OCI-LY3 (cell line): ENCODE data around the gene ZSCAN12.

ENCODE experiments used
- H2AFZ ChIP-seq: fragments of 200-600, 300-600 bp; shearing (Covaris generic); 2 replicates; pipeline ENCODE4 v1.6.0; 2014; ENCODE audit warnings: antibody characterized with exemption, low read depth, low read length
- H3K27ac ChIP-seq: fragments of 200-600, 300-600 bp; sonication (generic); 2 replicates; pipeline ENCODE4 v1.5.1; 2014; ENCODE audit warnings: mild to moderate bottlenecking, low read length, moderate library complexity, mixed read lengths
- H3K27me3 ChIP-seq: fragments of 200-600, 300-600 bp; sonication (generic); 2 replicates; pipeline ENCODE4 v1.6.1; 2014; ENCODE audit warnings: low read depth, low read length, mixed read lengths
- H3K36me3 ChIP-seq: fragments of 200-600, 300-600 bp; sonication (generic); replicated peaks from 2 replicates; pipeline ENCODE3; 2014; ENCODE audit warnings: low read depth, low read length, mixed read lengths
- H3K4me1 ChIP-seq: fragments of 300-600, 200-600 bp; sonication (generic); 2 replicates; pipeline ENCODE4 v1.6.1; 2014; ENCODE audit warnings: low read length, mixed read lengths
- H3K4me2 ChIP-seq: fragments of 200-600, 300-600 bp; sonication (generic); 2 replicates; pipeline ENCODE4 v1.6.1; 2014; ENCODE audit warnings: low read length, mixed read lengths
- H3K4me3 ChIP-seq: fragments of 300-600, 200-600 bp; sonication (generic); 2 replicates; pipeline ENCODE4 v1.5.1; 2014; ENCODE audit warnings: antibody characterized with exemption, mild to moderate bottlenecking, low read length, moderate library complexity
- H3K79me2 ChIP-seq: fragments of 300-600, 200-600 bp; shearing (Covaris generic); 2 replicates; pipeline ENCODE4 v1.6.1; 2014; ENCODE audit warnings: mild to moderate bottlenecking, low read length, mixed read lengths
- H3K9ac ChIP-seq: fragments of 300-600, 200-600 bp; shearing (Covaris generic); 2 replicates; pipeline ENCODE4 v1.6.0; 2014; ENCODE audit warnings: mild to moderate bottlenecking, low read length, moderate library complexity
- H3K9me3 ChIP-seq: fragments of 200-600, 300-600 bp; shearing (Covaris generic); 2 replicates; pipeline ENCODE4 v1.6.1; 2014; ENCODE audit warnings: low read length, mixed read lengths; ENCODE audit not compliant: insufficient read depth
- H4K20me1 ChIP-seq: fragments of 200-600, 300-600 bp; sonication (generic); 2 replicates; pipeline ENCODE4 v1.6.1; 2016; ENCODE audit warnings: low read length, mixed read lengths; ENCODE audit not compliant: insufficient read depth
- EZH2phosphoT487 ChIP-seq: fragments of 200-600 bp; shearing (Covaris generic); IDR thresholded peaks from 2 replicates; pipeline ENCODE4 v1.6.1; 2018; ENCODE audit warnings: antibody characterized with exemption, mixed run types, low read depth
- TF ChIP-seq, protein P1 (sequence below): fragments of 200-600, 300-600 bp; sonication (generic); IDR thresholded peaks from 2 replicates; pipeline ENCODE4 v1.5.1; 2014; ENCODE audit warnings: antibody characterized with exemption, low read length, low read depth

Gene ZSCAN12

DNA sequence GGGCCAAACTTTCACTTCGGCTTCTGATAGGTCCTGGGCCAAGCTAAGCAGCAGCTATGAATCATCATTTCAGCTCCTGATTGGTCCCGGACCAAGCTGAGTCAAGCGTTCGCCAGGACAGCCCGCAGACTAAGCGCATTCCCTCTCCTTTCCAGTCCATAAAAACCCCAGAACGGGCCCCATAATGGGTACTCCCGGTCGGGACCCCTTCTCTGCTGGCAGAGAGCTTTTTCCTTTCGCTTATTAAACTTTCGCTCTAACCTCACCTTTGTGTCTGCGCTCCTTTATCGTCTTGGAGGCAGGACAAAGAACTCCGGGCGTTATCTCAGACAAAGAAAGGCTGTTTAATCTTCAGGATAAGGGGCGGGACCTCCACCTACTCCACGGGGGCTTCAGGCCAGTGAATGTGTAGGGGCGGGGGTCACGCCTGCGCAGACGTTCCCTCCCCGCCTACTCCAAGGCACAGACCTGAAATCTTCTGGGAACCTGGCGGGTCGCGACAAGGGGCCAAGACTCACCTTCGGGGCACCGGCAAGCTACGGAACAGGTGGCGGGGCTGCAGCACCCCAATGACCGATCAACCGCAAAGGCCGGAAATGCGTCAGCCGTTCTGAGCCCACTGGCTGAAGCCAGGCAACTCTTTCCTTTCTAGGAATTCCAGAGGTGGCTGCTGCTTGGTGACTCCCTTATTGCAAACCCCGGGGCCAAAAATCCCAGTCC, 63.8 kb downstream of the ZSCAN12 start, which contains the start of gene ZSCAN31:
Gene ZSCAN31, minus strand, starts transcription at position 585 of the 720 bp plus-strand sequence. CDS start 6,465 bp downstream, outside the sequence.
- Histone ChIP-seq H3K27me3 (no peaks in the 10 kb centered on the region), H3K27ac (peak within 1 kb of the TSS; percentile 82), H2AFZ (peak within 1 kb of the TSS; percentile 92), H3K4me2 (peak within 1 kb of the TSS; percentile 68), H3K4me3 (peak within 1 kb of the TSS; percentile 91), H3K4me1 (peaks cover 6% of the 10 kb centered on the region), H3K9me3 (no peaks in the 10 kb centered on the region), H3K9ac (peak within 1 kb of the TSS; percentile 93), H3K79me2 (no peaks in the 10 kb centered on the region), H3K36me3 (no peaks in the 10 kb centered on the region), H4K20me1 (no peaks in the 10 kb centered on the region)
- TF ChIP-seq EZH2phosphoT487, result no peak
- TF ChIP-seq, protein P1, sequence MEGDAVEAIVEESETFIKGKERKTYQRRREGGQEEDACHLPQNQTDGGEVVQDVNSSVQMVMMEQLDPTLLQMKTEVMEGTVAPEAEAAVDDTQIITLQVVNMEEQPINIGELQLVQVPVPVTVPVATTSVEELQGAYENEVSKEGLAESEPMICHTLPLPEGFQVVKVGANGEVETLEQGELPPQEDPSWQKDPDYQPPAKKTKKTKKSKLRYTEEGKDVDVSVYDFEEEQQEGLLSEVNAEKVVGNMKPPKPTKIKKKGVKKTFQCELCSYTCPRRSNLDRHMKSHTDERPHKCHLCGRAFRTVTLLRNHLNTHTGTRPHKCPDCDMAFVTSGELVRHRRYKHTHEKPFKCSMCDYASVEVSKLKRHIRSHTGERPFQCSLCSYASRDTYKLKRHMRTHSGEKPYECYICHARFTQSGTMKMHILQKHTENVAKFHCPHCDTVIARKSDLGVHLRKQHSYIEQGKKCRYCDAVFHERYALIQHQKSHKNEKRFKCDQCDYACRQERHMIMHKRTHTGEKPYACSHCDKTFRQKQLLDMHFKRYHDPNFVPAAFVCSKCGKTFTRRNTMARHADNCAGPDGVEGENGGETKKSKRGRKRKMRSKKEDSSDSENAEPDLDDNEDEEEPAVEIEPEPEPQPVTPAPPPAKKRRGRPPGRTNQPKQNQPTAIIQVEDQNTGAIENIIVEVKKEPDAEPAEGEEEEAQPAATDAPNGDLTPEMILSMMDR, result no peak

GRCh38 chr6:28335040-28335563, 64.4 kb downstream of the ZSCAN12 start:
- Histone ChIP-seq H2AFZ (peak overlapping the region; percentile 82; the same call in 1 of the 2 replicates), H3K9ac (peak overlapping the region; percentile 93; the same call in 1 of the 2 replicates)

DNA sequence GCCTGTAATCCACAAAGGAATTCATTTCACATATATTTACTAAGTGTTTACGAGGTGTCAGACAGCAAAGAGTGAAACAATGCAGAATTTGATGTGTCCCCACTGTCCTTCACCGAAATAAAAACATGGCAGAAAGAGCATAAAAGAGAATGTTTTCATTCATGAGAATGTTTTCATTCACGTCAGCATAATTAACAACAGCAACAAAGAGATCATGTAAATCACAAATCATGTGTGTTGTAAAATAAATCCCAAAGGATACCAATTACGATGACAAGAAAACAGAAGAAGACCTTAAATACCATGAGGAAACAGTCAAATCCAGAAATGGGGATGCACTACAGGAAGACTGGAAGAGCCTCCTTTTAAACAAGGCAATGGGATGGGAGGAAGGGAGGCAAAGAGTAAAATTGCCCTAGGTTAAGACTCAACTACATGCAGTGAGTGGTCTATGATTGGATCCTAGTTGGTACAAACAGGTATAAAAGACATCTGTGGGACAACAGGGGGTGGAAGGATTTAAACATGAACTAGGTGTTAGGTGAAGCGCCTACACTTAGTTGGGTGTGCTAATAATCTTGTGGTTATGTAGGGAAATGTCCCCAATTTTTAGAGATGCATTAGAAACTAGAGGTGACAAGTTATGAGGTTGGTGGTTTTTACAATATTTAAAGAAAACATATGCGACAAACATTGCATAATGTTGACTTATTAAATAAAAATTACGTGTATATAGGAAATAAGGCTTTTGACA, 65.1 kb downstream of the ZSCAN12 start:
- H3K36me3 ChIP-seq, result no peaks in the 10 kb centered on the region
- H3K79me2 ChIP-seq, result no peaks in the 10 kb centered on the region
- H3K4me3 ChIP-seq, result peak overlapping the region; percentile 91; the same call in 1 of the 2 replicates
- H3K9ac ChIP-seq, result no peak overlapping the region
- no peaks in the 10 kb centered on the region for H3K27me3 ChIP-seq
- TF ChIP-seq, protein P1, result no peak
- no peak for TF ChIP-seq EZH2phosphoT487
- H3K9me3 ChIP-seq, result no peaks in the 10 kb centered on the region
- H3K4me1 ChIP-seq, result peaks cover 6% of the 10 kb centered on the region
- H2AFZ ChIP-seq, result no peak overlapping the region
- peak overlapping the region; percentile 68 for H3K4me2 ChIP-seq
- H3K27ac ChIP-seq, result no peak overlapping the region
- H4K20me1 ChIP-seq, result no peaks in the 10 kb centered on the region

More at GRCh38 chr6:28335040-28335563, 64.4 kb downstream of the ZSCAN12 start:
- Histone ChIP-seq H3K4me2 (peak overlapping the region; percentile 68), H3K36me3 (no peaks in the 10 kb centered on the region), H4K20me1 (no peaks in the 10 kb centered on the region), H3K79me2 (no peaks in the 10 kb centered on the region), H3K9me3 (no peaks in the 10 kb centered on the region), H3K4me3 (peak overlapping the region; percentile 91), H3K27ac (peak overlapping the region; percentile 82; the same call in 1 of the 2 replicates), H3K4me1 (peaks cover 6% of the 10 kb centered on the region), H3K27me3 (no peaks in the 10 kb centered on the region)
- TF ChIP-seq, protein P1, result no peak
- TF ChIP-seq EZH2phosphoT487, result no peak

GRCh38 chr6:28333599-28334018, 65.9 kb downstream of the ZSCAN12 start:
- Histone ChIP-seq H3K27ac (no peak overlapping the region), H3K9ac (no peak overlapping the region), H3K4me3 (no peak overlapping the region), H3K4me2 (no peak overlapping the region), H3K36me3 (no peaks in the 10 kb centered on the region), H3K4me1 (peaks cover 6% of the 10 kb centered on the region), H2AFZ (no peak overlapping the region), H3K9me3 (no peaks in the 10 kb centered on the region), H4K20me1 (no peaks in the 10 kb centered on the region), H3K27me3 (no peaks in the 10 kb centered on the region), H3K79me2 (no peaks in the 10 kb centered on the region)
- TF ChIP-seq, protein P1, result no peak
- no peak for TF ChIP-seq EZH2phosphoT487
